ENCODE data around the gene ZIC1.

ZIC1 gene

GRCh38 chr3:147408188-147409100, 721 bp upstream of the ZIC1 start:
- no peak for DNase-seq

GRCh38 chr3:147410116-147410525, 956 bp downstream of the ZIC1 start:
- DNase-seq, result no peak

GRCh38 chr3:147410526-147411237, 1.5 kb downstream of the ZIC1 start:
- DNase-seq, result no peak

GRCh38 chr3:147411238-147411814, 2.2 kb downstream of the ZIC1 start:
- no peak for DNase-seq

GRCh38 chr3:147411815-147412241, 2.7 kb downstream of the ZIC1 start:
- no peak for DNase-seq

GRCh38 chr3:147412261-147412916, 3.2 kb downstream of the ZIC1 start:
- no peak for DNase-seq

GRCh38 chr3:147412917-147413685, 3.9 kb downstream of the ZIC1 start:
- no peak for DNase-seq

GRCh38 chr3:147413686-147414389, 4.7 kb downstream of the ZIC1 start:
- no peak for DNase-seq

GRCh38 chr3:147414390-147415138, 5.4 kb downstream of the ZIC1 start:
- DNase-seq, result no peak

- no peak for DNase-seq
Measured at GRCh38 chr3:147415286-147415685, 6.1 kb downstream of the ZIC1 start.

GRCh38 chr3:147415874-147416273, 6.7 kb downstream of the ZIC1 start:
- DNase-seq, result no peak

GRCh38 chr3:147416931-147417330, 7.8 kb downstream of the ZIC1 start:
- DNase-seq, result no peak

GRCh38 chr3:147417551-147418295, 8.6 kb downstream of the ZIC1 start:
- no peak for DNase-seq

GRCh38 chr3:147418371-147418781, 9.2 kb downstream of the ZIC1 start:
- no peak for DNase-seq

- peak in 49 of 51 donors; percentile 27 to 95 (median 83) for DNase-seq
Measured at GRCh38 chr3:147418808-147419701, 9.9 kb downstream of the ZIC1 start.

- DNase-seq, result no peak
Measured at GRCh38 chr3:147419781-147420224, 10.6 kb downstream of the ZIC1 start.

- no peak for DNase-seq
Measured at GRCh38 chr3:147420353-147421183, 11.4 kb downstream of the ZIC1 start.

Data from hypothalamus (tissue), 51 donors.